Endothelial cell of hepatic sinusoid (primary cell): Measurements from ENCODE around the gene ESCO1.
"Not testable (repeated sequence)": the region's sequence is repeated elsewhere in the genome, so short reads cannot be mapped to it uniquely, and the experiment has no call there.

Experiments
- in situ Hi-C: cut with HindIII; loops from 2 replicates; pipeline ENCODE4 v1.10.0; 2017; ENCODE audit warnings: low sequenced_read_pairs

ESCO1 gene

GRCh38 chr18:21600526-21601410, at the start of gene ESCO1:
Gene ESCO1, minus strand, starts transcription at chr18:21600704. Its CDS starts 25,861 bp downstream, at chr18:21574843.
- in situ Hi-C loops = no loop called here

- in situ Hi-C loops = not testable (repeated sequence)
Observed at GRCh38 chr18:21640375-21640774, 39.9 kb upstream of the ESCO1 start.

- in situ Hi-C loops = no loop called here
Observed at GRCh38 chr18:21638822-21639221, 38.3 kb upstream of the ESCO1 start.

- in situ Hi-C loops = no loop called here
Observed at GRCh38 chr18:21636769-21637168, 36.3 kb upstream of the ESCO1 start.

GRCh38 chr18:21634588-21635199, 34.2 kb upstream of the ESCO1 start:
- in situ Hi-C loops = no loop called here

GRCh38 chr18:21632393-21632792, 31.9 kb upstream of the ESCO1 start:
- in situ Hi-C loops = no loop called here

GRCh38 chr18:21629089-21629832, 28.8 kb upstream of the ESCO1 start:
- in situ Hi-C loops = no loop called here

GRCh38 chr18:21621640-21622039, 21.1 kb upstream of the ESCO1 start:
- in situ Hi-C loops = not testable (repeated sequence)

- in situ Hi-C loops = no loop called here
Observed at GRCh38 chr18:21612125-21613039, 11.9 kb upstream of the ESCO1 start, which contains the start of gene SNRPD1. Gene SNRPD1, plus strand, starts transcription at chr18:21612314. Its CDS starts 116 bp downstream, at chr18:21612430.

- in situ Hi-C loops = not testable (repeated sequence)
Observed at GRCh38 chr18:21611401-21612124, 11.1 kb upstream of the ESCO1 start.

- in situ Hi-C loops = no loop called here
Observed at GRCh38 chr18:21605213-21605612, 4.7 kb upstream of the ESCO1 start.

- in situ Hi-C loops = no loop called here
Observed at GRCh38 chr18:21604671-21605070, 4.2 kb upstream of the ESCO1 start.

GRCh38 chr18:21602299-21602587, 1.7 kb upstream of the ESCO1 start:
- in situ Hi-C loops = no loop called here

- in situ Hi-C loops = no loop called here
Observed at GRCh38 chr18:21599585-21600525, 649 bp downstream of the ESCO1 start.

- in situ Hi-C loops = no loop called here
Observed at GRCh38 chr18:21598726-21599584, 1.5 kb downstream of the ESCO1 start.

GRCh38 chr18:21597620-21598019, 2.9 kb downstream of the ESCO1 start:
- in situ Hi-C loops = no loop called here

- in situ Hi-C loops = no loop called here
Observed at GRCh38 chr18:21593540-21594257, 6.8 kb downstream of the ESCO1 start.
